T-helper 1 cell (primary cell): ENCODE results near the gene KIF22.
"Not testable (repeated sequence)": the region's sequence is repeated elsewhere in the genome, so short reads cannot be mapped to it uniquely, and the experiment has no call there.

Experiments used
- DNase-seq, 5 donors: peaks; one replicate each; pipeline ENCODE4 v3.0.0-alpha.2; 2012 to 2020
- total RNA-seq, 4 donors: gene quantifications; one replicate each; lab custom pipeline; 2026; lab: John Stamatoyannopoulos, UW

KIF22 gene
- total RNA-seq, result 91.5 to 147 (median 115) reads per million in 4 donors

DNA sequence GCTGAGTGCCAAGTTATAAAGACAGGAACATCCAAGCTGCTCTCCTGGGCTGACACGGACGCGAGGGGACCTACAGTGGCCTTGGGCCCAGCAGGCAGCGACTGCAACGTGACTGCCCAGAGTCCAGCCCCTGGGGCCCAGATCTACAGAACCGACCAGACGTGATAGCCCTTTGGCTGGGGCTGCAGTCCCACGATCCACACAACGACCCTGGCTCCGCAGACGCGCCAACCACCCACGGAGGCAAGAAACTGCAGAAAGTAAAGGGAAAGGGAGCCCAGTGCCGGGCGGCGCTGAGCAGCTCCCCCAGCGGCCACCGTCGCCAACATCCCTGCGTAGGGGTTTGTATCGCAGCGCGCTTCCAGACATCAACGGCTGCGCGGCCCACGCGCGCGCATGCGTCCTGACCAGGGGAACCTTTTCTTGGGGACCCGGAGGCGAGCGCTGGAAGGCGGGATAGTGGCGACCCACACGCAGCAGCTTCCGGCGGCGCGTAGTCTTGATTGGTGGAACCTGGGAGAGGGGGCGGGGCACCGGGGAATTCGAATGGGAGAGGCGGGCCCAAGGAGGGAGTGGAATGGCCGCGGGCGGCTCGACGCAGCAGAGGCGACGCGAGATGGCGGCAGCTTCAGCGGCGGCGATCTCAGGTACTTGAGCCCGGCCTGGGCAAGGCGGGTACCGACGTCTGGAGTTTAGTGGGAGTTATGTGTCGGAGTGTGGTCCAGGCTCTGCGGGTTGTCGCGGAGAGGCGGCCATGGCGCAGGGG, at the start of gene KIF22:
TSS of gene KIF22 (plus strand) at position 569 of the 766 bp plus-strand sequence. CDS start at position 578, 9 bp downstream.
- DNase-seq, result peak; percentile 99 to 100 (median 100)

DNA sequence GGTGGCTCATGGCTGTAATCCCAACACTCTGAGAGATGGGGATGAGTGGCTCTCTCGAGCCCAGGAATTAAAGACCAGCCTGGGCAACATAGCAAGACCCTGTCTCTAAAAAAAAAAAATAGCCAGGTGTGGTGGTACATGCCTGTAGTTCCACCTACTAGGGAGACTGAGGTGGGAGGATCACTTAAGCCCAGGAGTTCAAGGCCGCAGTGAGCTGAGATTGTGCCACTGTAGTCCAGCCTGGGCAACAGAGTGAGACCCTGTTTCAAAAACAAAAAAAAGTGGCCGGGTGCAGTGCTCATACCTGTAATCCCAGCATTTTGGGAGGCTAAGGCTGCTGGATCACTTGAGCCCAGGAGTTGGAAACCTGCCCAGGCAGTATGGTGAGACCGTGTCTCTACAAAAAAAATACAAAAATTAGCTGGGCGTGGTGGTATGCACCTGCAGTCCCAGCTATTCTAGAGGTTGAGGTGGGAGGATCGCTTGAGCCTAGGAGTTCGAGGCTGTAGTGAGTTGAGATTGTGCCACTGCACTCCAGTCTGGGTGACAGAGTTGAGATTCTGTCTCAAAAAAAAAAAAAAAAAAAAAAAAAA, 47.8 kb upstream of the KIF22 start:
- DNase-seq, result no peak

DNA sequence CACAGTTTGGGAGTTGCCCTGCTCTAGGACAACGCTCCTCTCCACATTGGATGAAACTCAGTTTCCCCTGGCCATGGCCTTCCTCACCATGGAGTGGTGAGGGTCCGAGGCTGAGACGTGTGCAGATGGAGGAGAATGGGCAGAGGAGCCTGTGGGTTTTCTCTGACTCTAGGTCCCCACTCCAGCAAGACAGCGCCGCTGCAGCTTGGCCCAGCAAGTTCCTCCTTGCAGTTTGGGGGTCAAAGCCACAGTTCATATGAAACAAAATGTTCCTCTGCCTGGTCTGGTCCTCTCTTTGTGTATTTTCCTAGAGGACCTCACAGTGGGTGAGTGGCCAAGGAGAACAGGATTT, 47.1 kb upstream of the KIF22 start:
- no peak for DNase-seq

DNA sequence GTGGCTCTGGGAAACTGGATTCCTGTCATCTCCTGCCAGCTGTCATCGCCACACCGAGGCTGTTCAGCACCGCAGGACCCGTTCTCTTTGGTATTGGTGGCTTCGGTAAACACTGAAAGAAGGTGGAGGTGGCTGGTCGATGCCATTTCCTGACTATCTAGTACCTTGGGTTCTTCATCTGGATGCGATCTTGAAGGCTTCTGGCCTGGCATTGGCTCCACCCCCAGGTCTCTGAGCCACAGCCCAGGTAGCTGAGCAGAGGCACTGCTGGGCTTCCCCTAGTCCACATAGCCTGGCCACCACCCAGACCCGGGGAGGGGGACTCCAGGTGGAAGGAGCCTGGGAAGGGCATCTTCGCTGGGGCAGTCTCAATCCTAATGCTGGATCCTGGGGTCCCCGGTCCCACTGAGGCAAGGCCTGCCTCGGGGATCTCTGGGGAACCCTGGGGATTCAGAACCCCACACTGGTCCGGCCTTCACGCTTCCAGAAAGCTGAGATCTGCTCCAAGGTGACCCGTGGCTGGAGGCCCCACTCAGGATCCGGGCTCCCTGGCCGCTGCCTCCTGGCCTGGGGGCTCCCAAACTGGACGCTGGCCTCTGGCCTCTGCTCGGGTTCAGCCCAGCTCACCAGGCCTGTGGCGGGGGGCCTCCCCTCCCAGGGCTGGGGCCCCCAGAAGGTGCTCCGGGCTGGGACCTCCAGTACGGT, 46.6 kb upstream of the KIF22 start:
- DNase-seq, result peak in 4 of 5 donors; percentile 22 to 42 (median 33)

DNA sequence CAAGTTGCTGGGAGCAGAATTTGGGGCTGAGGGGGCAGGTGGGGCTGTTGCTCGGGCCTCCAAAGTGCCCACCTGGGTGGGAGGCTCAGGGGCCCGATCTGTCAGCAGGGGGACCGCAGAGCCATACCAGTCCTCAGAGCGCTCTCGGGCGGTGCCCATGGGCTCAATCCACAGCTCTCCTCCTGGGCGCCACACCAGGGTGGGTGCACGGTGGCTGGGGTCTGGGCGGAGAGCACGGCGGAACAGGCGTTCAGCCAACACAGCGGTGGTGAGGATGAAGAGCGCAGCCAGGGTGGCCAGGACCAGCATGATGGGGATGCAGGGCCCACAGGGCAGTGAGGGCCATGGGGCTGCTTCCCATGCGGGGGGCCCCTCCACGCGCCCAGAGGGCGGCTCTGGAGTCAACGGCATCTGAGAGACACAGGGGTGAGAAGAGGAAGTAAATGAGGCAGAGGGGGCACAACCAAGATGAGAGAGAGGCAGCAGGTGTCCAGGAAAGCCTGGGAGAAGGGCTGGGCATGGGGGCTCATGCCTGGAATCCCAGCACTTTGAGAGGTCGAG, 45.9 kb upstream of the KIF22 start:
- peak in 1 of 5 donors; percentile 4 for DNase-seq

DNA sequence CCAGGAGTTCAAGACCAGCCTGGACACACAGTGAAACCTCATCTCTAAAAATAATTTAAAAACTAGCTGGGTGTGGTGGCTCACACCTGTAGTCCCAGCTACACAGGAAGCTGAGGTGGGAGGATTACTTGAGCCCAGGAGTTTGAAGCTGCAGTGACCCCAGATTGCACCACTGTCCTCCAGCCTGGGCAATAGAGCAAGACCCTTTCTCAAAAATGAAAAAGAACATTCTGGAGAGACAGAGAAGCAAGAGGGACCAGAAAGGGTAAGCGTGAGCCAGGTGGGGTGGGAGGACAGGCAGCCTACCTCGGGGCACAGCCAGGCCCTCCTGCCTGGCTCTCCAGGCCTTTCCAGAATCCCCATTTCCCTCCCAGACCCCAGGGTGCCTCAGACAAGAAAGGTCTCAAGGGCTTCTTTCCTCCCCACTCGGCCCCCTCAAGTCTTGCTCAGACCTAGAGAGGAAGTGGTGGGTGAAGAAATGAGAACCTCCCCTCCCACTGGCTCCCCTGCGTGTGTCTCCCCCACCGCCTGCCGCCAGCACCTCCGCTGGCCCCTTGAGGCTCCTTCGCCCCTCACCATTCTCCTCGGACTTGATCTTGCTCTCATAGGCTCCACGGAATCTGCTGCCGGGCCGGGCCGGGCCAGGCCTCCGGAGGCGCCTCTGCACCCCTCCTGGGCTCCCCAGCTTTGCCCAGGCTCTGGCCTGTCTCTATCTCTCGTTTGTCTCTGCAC, 45.3 kb upstream of the KIF22 start:
- DNase-seq, result peak in 3 of 5 donors; percentile 25 to 64 (median 26)

DNA sequence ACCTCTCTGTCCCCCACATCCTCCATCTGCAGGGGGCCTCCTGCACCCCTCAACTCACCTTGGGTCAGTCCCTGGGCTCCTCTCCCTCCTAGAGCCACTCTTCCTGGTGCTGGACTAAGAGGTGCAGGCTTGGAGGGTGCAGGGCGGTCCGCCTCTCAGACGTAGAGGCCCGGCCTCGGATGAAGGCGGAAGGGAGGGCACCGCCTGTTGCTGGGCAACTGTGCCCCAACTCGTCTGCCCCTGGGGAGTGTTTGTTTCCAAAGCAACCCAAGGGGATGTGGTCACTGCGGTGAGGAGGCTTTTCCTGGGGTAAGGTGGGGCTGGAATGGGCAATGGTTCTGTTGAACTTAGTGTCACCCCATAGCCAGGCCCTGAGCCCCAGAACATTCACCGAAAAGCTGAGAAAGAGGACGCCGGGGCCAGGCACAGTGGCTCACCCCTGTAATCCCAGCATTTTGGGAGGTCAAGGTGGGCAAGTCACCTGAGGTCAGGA, 44.7 kb upstream of the KIF22 start, which contains the start of gene C16orf54:
TSS of gene C16orf54 (minus strand) at position 138 of the 493 bp plus-strand sequence. CDS start 1,039 bp downstream, outside the sequence.
- peak; percentile 85 to 96 (median 93) for DNase-seq

DNA sequence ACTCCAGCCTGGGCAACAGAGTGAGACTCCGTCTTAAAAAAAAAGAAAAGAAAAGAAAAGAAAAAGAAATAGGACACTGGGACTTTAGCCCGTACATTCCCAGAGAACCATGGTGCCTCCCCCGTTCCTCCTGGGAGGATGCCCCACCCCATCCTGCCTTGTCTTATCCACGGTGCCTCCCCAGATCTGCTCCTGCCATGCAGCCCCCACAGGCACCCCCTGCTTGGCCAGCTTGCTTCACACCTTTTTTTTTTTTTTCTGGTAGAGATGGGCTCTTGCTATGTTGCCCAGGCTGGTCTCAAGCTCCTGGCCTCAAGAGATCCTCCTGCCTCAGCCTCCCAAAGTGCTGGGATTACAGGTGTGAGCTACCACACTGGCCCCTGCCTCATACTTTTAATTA, 44.0 kb upstream of the KIF22 start:
- DNase-seq, result peak in 1 of 5 donors; percentile 4

DNA sequence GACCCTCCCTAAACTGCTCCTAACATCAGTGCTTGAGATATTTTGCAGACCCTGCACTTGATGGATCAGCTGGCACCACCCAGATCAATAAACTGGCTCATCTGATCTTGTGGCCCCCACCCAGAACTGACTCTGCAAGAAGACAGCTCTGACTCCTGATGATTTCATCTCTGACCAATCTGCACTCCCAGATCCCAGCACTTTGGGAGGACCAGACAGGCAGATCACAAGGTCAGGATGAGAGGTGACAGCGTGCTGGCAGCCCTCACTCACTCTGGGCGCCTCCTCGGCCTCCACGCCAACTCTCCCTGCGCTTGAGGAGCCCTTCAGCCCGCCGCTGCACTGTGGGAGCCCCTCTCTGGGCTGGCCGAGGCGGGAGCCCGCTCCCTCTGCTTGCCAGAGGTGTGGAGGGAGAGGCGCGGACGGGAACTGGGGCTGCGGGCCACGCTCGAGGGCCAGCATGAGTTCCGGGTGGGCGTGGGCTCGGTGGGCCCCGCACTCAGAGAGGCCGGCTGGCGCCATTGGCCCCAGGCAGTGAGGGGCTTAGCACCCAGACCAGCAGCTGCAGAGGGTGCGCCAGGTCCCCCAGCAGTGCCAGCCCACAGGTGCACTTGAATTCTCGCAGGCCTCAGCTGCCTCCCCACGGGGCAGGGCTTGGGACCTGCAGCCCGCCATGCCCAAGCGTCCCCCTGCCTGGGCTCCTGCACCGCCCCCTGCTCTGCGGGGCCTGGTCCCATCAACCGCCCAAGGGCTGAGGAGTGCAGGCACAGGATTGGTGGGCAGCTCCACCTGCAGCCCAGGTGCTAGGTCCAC, 42.4 kb upstream of the KIF22 start:
- DNase-seq, result no peak

DNA sequence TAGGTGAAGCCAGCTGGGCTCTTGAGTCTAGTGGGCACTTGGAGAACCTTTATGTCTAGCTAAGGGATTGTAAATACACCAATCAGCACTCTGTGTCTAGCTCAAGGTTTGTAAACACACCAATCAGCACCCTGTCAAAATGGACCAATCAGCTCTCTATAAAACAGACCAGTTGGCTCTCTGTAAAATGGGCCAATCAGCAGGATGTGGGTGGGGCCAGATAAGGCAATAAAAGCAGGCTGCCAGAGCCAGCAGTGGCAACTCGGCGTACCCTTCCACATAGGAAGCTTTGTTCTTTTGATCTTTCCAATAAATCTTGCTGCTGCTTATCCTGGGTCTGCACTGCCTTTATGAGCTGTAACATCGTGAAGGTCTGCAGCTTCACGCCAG, 41.8 kb upstream of the KIF22 start:
- DNase-seq, result not testable (repeated sequence)

DNA sequence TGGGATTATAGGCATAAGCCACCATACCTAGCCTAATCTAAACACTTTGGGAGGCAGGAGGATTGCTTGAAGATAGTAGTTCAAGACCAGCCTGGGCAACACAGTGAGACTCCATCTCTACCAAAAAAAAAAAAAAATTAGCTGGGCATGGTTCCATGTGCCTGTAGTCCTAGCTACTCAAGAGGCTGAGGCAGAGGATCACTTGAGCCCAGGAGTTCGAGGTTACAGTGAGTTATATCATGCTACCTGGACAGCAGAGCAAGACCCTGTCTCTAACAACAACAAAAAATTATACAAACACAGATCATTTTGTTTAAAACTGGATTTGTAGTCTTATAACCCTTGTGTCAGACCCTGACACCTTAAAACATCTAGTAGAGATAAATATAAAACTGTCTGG, 37.0 kb upstream of the KIF22 start:
- DNase-seq, result no peak

DNA sequence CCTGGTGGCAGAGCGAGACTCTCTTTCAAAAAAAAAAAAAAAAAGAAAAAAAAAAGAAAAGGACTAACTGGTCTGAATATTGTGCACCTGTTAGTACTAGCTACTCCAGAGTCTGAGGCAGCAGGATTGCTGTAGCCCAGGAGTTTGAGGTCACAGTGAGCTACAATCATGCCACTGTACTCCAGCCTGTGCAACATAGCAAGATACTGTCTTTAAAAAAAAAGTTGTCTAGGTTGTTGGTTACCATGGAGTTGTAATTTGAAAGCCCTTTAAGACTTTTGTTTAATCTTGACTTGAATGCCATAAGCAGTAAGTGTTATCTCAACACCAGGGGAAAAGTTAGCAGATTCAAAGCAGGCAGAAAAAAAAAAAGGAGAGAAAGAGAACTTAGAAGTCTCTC, 33.9 kb upstream of the KIF22 start:
- no peak for DNase-seq

DNA sequence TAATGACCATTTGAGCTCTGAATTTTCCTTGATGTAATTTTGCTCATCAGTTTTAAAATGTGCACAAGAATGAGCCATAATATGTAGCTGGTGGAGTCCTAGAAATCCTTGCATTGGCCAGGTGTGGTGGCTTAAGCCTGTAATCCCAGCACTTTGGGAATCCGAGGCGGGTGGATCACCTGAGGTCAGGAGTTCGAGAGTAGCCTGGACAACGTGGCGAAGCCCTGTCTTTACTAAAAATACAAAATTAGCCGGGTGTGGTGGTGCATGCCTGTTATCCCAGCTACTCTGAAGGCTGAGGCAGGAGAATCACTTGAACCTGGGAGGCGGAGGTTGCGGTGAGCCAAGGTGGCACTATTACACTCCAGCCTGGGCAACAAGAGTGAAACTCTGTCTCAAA, 33.5 kb upstream of the KIF22 start:
- DNase-seq, result not testable (repeated sequence)

DNA sequence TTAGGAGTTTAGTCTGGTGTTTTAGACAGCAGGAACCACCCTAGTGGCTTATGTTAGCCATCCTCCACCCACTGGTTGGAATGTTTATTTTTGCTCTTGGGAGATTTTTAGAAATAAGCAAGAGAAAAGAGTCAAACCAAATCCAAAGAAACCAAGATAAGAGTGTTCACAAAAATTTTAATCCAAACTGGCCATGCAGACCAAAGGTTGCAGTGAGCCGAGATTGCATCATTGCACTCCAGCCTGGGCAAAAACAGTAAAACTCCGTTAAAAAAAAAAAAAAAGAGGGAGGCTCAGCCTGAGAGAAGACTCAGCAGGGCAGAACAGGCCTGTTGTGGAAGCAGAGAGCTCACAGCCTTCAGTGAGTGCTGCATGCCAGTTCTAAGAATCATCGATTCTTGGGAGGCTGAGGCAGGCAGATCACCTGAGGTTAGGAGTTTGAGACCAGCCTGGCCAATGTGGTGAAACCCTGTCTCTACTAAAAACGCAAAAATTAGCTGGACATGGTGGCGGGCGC, 32.5 kb upstream of the KIF22 start:
- DNase-seq, result no peak

DNA sequence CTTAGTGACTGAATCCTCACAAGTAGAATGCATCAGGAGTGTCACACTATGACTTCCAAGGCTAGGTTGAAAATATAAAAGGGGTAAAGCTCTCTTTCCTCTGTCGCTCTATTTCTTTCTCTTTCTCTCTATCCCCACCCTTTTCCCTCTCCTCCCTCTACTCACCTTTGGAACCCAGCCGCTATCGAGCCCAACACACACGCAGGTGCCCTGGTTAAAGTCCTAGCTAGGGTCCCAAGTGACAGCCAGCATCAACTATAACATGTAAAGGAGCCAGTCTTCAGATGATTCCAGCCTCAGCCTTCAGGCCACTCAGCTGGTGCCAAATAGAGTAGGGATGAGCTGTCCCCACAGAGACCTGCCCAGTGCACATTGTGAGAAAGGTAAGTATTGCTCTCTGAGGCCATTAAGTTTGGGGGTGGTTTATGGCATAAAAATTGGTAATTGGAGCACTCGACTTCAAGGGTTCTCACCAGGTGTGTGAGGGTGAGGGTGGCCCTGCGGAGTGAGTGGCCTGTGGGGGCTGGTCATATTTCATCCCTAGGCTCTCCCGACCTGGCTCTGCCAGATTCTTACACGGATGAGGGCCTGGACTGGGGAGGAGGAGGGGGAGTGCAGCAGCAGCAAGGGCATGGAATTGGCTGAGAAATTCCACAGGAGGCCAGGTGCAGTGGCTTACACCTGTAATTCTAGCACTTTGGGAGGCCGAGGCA, 29.8 kb upstream of the KIF22 start:
- no peak for DNase-seq

DNA sequence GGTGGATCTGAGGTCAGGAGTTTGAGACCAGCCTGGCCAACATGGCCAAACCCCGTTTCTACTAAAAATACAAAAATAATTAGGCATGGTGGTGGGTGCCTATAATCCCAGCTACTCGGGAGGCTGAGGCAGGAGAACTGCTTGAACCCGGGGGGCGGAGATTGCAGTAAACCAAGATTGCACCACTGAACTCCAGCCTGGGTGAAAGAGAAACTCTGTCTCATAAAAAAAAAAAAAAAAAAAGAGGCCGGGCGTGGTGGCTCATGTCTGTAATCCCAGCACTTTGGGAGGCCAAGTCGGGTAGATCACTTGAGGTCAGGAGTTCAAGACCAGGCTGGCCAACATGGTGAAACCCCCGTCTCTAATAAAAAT, 29.3 kb upstream of the KIF22 start:
- not testable (repeated sequence) for DNase-seq

DNA sequence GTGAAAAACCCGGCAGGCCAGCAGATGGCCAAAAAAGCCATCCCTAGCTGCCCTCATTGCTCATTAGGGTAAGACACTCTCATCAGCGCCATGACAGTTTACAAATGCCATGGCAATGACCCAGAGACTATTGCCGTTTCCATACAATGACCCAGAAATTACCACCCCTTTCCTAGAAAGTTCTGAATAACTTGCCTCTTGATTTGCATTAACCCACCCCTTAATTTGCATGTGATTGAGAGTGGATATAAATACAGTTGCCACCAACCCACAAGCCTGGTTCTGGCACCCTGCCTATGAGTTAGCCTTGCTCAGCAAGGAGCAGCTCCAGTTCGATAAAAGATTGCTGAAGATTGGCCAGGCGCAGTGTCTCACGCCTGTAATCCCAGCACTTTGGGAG, 28.7 kb upstream of the KIF22 start:
- no peak for DNase-seq

DNA sequence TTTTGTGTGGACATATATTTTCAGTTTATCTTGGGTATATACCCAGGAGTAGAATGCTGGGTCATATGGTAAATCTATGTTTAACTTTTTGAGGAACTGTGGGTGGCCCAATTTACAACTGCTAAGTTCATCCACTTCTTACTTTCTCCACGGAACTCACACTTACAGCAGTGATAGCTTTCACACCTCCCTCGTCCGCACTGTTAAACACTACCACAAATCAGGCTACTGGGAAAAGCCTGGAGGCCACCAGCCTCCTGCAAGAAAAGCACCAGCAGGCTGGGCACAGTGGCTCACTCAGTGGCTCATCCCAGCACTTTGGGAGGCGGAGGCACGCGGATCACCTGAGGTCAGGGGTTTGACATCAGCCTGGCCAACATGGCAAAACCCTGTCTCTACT, 27.2 kb upstream of the KIF22 start:
- no peak for DNase-seq

DNA sequence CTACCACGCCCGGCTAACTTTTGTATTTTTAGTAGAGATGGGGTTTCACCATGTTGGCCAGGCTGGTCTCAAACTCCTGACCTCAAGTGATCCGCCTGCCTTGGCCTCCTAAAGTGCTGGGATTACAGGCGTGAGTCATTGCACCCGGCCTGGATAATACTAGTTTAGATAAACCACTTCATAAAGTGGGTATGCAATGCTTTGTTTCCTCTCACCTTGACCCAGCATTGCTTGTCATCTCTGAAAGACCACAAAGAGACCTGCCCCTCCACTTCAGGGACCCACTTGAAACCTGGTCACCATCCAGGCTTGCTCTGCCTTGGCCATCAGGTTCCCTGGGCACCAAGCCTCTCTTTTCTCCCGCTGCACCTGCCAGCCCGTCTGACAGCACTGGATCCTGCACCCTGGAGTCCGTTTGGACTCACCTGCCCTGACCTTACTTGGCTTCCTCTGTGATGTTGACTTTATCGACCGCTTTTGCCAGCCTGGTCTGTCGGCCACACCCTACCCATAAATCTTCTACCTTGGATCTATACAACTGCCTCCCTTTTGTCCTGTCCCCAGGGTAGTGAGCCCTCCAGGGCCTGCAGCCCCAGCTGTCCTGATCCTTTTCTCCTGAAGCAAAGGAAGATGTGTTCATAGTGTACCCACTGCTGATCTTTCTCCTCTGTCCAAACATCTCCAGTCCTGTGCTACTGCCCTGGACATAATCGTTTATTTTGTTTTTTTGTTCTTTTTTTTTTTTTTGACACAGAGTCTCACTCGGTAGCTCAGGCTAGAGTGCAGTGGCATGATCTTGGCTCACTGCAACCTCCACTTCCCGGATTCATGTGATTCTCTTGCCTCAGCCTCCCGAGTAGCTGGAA, 25.2 kb upstream of the KIF22 start:
- no peak for DNase-seq

DNA sequence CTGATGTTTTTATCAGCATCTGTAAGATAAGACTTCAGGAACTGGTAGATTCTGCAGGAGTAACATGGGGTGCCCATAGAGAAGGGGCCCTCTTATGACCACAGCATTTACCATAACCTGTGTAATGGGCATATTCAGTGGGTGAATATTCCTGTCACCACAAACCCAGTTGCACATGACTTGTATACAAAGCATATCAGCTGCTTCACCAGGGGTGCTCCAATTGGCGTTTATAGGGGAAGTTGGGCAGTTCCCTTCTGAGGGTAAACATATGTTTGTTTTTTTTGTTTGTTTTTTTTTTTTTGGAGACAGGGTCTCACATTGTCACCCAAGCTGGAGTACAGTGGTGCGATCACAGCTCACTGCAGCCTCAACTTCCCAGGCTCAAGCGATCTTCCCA, 24.0 kb upstream of the KIF22 start:
- DNase-seq, result no peak
